HepG2 (cell line): Measurements from ENCODE around the gene TCF19. TPM values are rescaled to one million over a fixed set of nuclear protein-coding genes. Genes with fewer than 3 reads are reported as not detected.

Experiments
- ATAC-seq: fragments of 200-7000 bp; cut with Tn5 transposase; 3 replicates; pipeline ENCODE4 v1.9.1; 2020; ENCODE audit warnings: mild to moderate bottlenecking, moderate library complexity
- BruUV-seq: library from RNA; stranded (reverse); fragments of 400-500 nt; replicated peaks from 2 replicates; lab custom pipeline; 2021; lab: Mats Ljungman, UMichigan
- CTCF ChIA-PET: fragments of 300-600 bp; formaldehyde crosslinking; extraction: SDS; loops from one replicate; lab custom pipeline; 2021; ENCODE audit warnings: low total read pairs, inconsistent platforms, low intra/inter-chr PET ratio; lab: Yijun Ruan, JAX
- POLR2A ChIA-PET: fragments of 350-600 bp; sonication (Branson Sonifier 250); formaldehyde crosslinking; loops from one replicate; lab custom pipeline; 2020; ENCODE audit warnings: antibody characterized with exemption, inconsistent platforms; lab: Yijun Ruan, JAX
- DNase-seq: peaks from one replicate; pipeline ENCODE4 v3.0.0-alpha.2; 2015; ENCODE audit warnings: low spot score
- FAIRE-seq: peaks from 3 replicates; lab custom pipeline; 2011; peaks lifted over from hg19 to GRCh38; lab: Jason Lieb, UNC
- H2AFZ ChIP-seq: one replicate; pipeline ENCODE4 v1.6.1; 2011; ENCODE audit warnings: low read length, inconsistent platforms
- H3K27ac ChIP-seq: fragments of 300-600 bp; 3 replicates; pipeline ENCODE4 v1.8.0; 2011; ENCODE audit warnings: mixed run types, mild to moderate bottlenecking, mixed read lengths, low read length, inconsistent platforms; ENCODE audit not compliant: insufficient read depth; ENCODE audit errors: extremely low read length
- H3K27me3 ChIP-seq, 2 experiments: fragments of 200-600 bp in 1 of 2; 2 replicates in 1 of 2; 3 replicates in 1 of 2; pipeline versions ENCODE4 v1.6.0 to v1.8.0; 2011; ENCODE audit warnings: low read length in 2 of 2, mild to moderate bottlenecking in 2 of 2, moderate library complexity in 2 of 2, inconsistent platforms in 1 of 2; ENCODE audit not compliant: insufficient read depth in 2 of 2, control insufficient read depth in 1 of 2
- H3K36me3 ChIP-seq, 2 experiments: fragments of 200-600 bp in 1 of 2; replicated peaks in 1 of 2; 2 replicates in 1 of 2; 3 replicates in 1 of 2; pipeline versions ENCODE4 v1.5.1 to v1.8.0; 2011; ENCODE audit warnings: low read length in 2 of 2, inconsistent platforms in 1 of 2; ENCODE audit not compliant: insufficient read depth in 2 of 2, control insufficient read depth in 1 of 2
- H3K4me1 ChIP-seq: 2 replicates; pipeline ENCODE4 v1.5.1; 2012; ENCODE audit warnings: low read length, inconsistent platforms; ENCODE audit not compliant: insufficient read depth
- H3K4me2 ChIP-seq: 2 replicates; pipeline ENCODE4 v1.6.0; 2011; ENCODE audit warnings: low read depth, low read length, inconsistent platforms
- H3K4me3 ChIP-seq, 3 experiments: fragments of 200-600 bp in 1 of 3; sonication (generic), shearing (Covaris generic) in 1 of 3; replicated peaks in 1 of 3; 2 replicates each; pipeline ENCODE4 v1.5.1; 2011 to 2016; ENCODE audit warnings: low read length in 3 of 3, inconsistent platforms in 2 of 3, low read depth in 2 of 3, mild to moderate bottlenecking in 2 of 3, control low read depth in 1 of 3, mixed read lengths in 1 of 3; ENCODE audit not compliant: insufficient read depth in 1 of 3
- H3K79me2 ChIP-seq: one replicate; pipeline ENCODE4 v1.6.1; 2011; ENCODE audit warnings: low read length, inconsistent platforms; ENCODE audit not compliant: insufficient read depth
- H3K9ac ChIP-seq: 2 replicates; pipeline ENCODE4 v1.6.0; 2011; ENCODE audit warnings: mild to moderate bottlenecking, low read depth, low read length, inconsistent platforms; ENCODE audit not compliant: insufficient read depth
- H3K9me3 ChIP-seq: 2 replicates; pipeline ENCODE4 v1.5.1; 2012; ENCODE audit warnings: mild to moderate bottlenecking, low read length
- H4K20me1 ChIP-seq: 2 replicates; pipeline ENCODE4 v1.6.0; 2011; ENCODE audit warnings: inconsistent platforms, mild to moderate bottlenecking, low read length, moderate library complexity; ENCODE audit not compliant: insufficient read depth
- AGO1 ChIP-seq: fragments of 200-400 bp; formaldehyde crosslinking; IDR thresholded peaks from 2 replicates; pipeline ENCODE4 v1.6.1; 2017; ENCODE audit warnings: mild to moderate bottlenecking, low read depth, low read length, moderate library complexity; ENCODE audit not compliant: poor library complexity, severe bottlenecking
- ARNT ChIP-seq: fragments of 450-650 bp; IDR thresholded peaks from 2 replicates; pipeline ENCODE4 v1.6.1; 2017
- FOXP1 ChIP-seq, 2 experiments: fragments of 450-650 bp in 1 of 2; IDR thresholded peaks; 2 replicates each; pipeline ENCODE4 v1.6.1; 2017 to 2018; ENCODE audit warnings: antibody characterized with exemption in 1 of 2
- HHEX ChIP-seq: IDR thresholded peaks from 2 replicates; pipeline ENCODE4 v1.6.1; 2016; ENCODE audit warnings: control low read depth
- HMGXB4 ChIP-seq, 2 experiments: sonication (generic) in 1 of 2; formaldehyde crosslinking in 1 of 2; IDR thresholded peaks; 2 replicates each; pipeline versions ENCODE4 v1.4.0 to v1.6.1; 2018 to 2020; ENCODE audit warnings: missing genetic modification reagents in 2 of 2, borderline replicate concordance in 1 of 2, low read depth in 1 of 2, mild to moderate bottlenecking in 1 of 2, missing biosample characterization in 1 of 2
- HNRNPL ChIP-seq: fragments of 200-400 bp; formaldehyde crosslinking; IDR thresholded peaks from 2 replicates; pipeline ENCODE4 v1.6.1; 2017; ENCODE audit warnings: mild to moderate bottlenecking, low read depth, low read length
- IKZF4 ChIP-seq: sonication (generic); formaldehyde crosslinking; IDR thresholded peaks from 2 replicates; pipeline ENCODE4 v1.5.1; 2020; ENCODE audit warnings: borderline replicate concordance, mild to moderate bottlenecking, low read depth, missing genetic modification reagents; ENCODE audit errors: not compliant biosample characterization
- IKZF5 ChIP-seq: IDR thresholded peaks from 2 replicates; pipeline ENCODE4 v1.6.1; 2018; ENCODE audit warnings: missing genetic modification reagents, mild to moderate bottlenecking, missing compliant biosample characterization
- PHF20 ChIP-seq: sonication (generic); formaldehyde crosslinking; IDR thresholded peaks from 2 replicates; pipeline ENCODE4 v1.5.0; 2020; ENCODE audit warnings: mild to moderate bottlenecking, missing genetic modification reagents
- SRF ChIP-seq: IDR thresholded peaks from 2 replicates; pipeline ENCODE4 v1.6.1; 2011; ENCODE audit warnings: mild to moderate bottlenecking, low read depth, low read length, moderate library complexity
- ZNF138 ChIP-seq: sonication (generic); formaldehyde crosslinking; IDR thresholded peaks from 2 replicates; pipeline ENCODE4 v1.5.0; 2020; ENCODE audit warnings: mild to moderate bottlenecking, low read depth, missing genetic modification reagents
- ZNF446 ChIP-seq: sonication (generic); formaldehyde crosslinking; IDR thresholded peaks from 2 replicates; pipeline ENCODE4 v1.5.0; 2020; ENCODE audit warnings: mild to moderate bottlenecking, missing genetic modification reagents
- ZNF883 ChIP-seq: sonication (generic); formaldehyde crosslinking; IDR thresholded peaks from 2 replicates; pipeline ENCODE4 v1.5.1; 2020; ENCODE audit warnings: mild to moderate bottlenecking, missing genetic modification reagents; ENCODE audit errors: not compliant biosample characterization
- WGBS: methylation state at CpG from one replicate; pipeline ENCODE4 v1.1.6; 2017; ENCODE audit warnings: low lambda C conversion rate; 5-methylcytosine and 5-hydroxymethylcytosine counted together
- in situ Hi-C: cut with HindIII; loops from 2 replicates; pipeline ENCODE4 v1.10.0; 2017; ENCODE audit warnings: low pct_unique_long_range_greater_than_20kb; ENCODE audit not compliant: extremely low pct_ligation_motif_present
- intact Hi-C: fragments of 100-400 bp; cut with micrococcal nuclease; formaldehyde crosslinking; loops from one replicate; pipeline ENCODE4 v1.10.0; 2022; ENCODE audit not compliant: unreplicated experiment
- polyA plus RNA-seq, 8 experiments: library from polyadenylated mRNA; depleted of rRNA in 3 of 8; stranded (reverse) in 7 of 8; unstranded in 1 of 8; fragments of >200 nt; fragmentation: Illumina TruSeq in 4 of 8; extraction: Trizol in 4 of 8; gene quantifications; 2 replicates each; pipeline versions ENCODE4 v1.2.1 to v1.2.3, GENCODE V29; 2011 to 2016; ENCODE audit warnings: low read depth in 4 of 8, missing spikeins in 1 of 8, mixed read lengths in 1 of 8; ENCODE audit not compliant: insufficient read depth in 1 of 8
- total RNA-seq, 5 experiments: library from RNA; depleted of rRNA; stranded (reverse); fragments of >200 nt; fragmentation: Illumina TruSeq; extraction: Trizol; gene quantifications; 2 replicates each; pipeline ENCODE4 v1.2.3, GENCODE V29; 2016; ENCODE audit warnings: low read depth in 1 of 5

TCF19 gene
- total and polyA plus RNA-seq, 2 of the 13 experiments (the other 11 are each of a cell fraction or from before 2014, with no cell fraction given): 4.9 to 22.2 TPM

GRCh38 chr6:31152781-31153180 lies 5.6 kb upstream of the TCF19 start:
- intact Hi-C loops (no loop called here), in situ Hi-C loops (no loop called here)
- H3K27me3 ChIP-seq: no peaks in the 10 kb centered on the region
- no peak overlapping the region for H2AFZ ChIP-seq
- CTCF ChIA-PET: no interaction called here
- H3K4me3 ChIP-seq: no peak overlapping the region
- ATAC-seq: no peak
- 92% methylated on average over 7 of the region's 7 CpGs for WGBS
- H3K4me2 ChIP-seq: no peak overlapping the region
- H4K20me1 ChIP-seq: no peaks in the 10 kb centered on the region
- H3K79me2 ChIP-seq: no peaks in the 10 kb centered on the region
- H3K36me3 ChIP-seq: peaks cover 3 to 26% of the 10 kb centered on the region in 2 experiments; a peak in 4 of 5 replicates
- no peak for FAIRE-seq
- no peak overlapping the region for H3K27ac ChIP-seq
- BruUV-seq: no TSS peak
- H3K4me1 ChIP-seq: peaks cover 11% of the 10 kb centered on the region
- no peak for DNase-seq
- no peaks in the 10 kb centered on the region for H3K9me3 ChIP-seq
- no peak overlapping the region for H3K9ac ChIP-seq
- POLR2A ChIA-PET: no interaction called here
- TF ChIP-seq HNRNPL (no peak), ZNF446 (no peak), IKZF4 (CRISPR knock-in tag) (no peak), SRF (no peak), FOXP1 (IDR thresholded peaks at IDR 0.05) (no peak), FOXP1 (CRISPR knock-in tag; IDR thresholded peaks at IDR 0.05) (no peak), IKZF5 (CRISPR knock-in tag) (no peak), AGO1 (no peak), ZNF883 (CRISPR knock-in tag) (no peak), PHF20 (no peak), ARNT (no peak), HMGXB4 (CRISPR knock-in tag; IDR thresholded peaks at IDR 0.05; ENCODE audit: borderline replicate concordance in 1 of 2, low read depth in 1 of 2) (no peak), HHEX (no peak), ZNF138 (CRISPR knock-in tag) (no peak)
- TF ChIP-seq, all 625 proteins: peak for 0
